Panc1 (cell line): ENCODE results near the gene AKIRIN1. TPM values are rescaled to one million over a fixed set of nuclear protein-coding genes. Genes with fewer than 3 reads are reported as not detected.

Source experiments
- ATAC-seq: fragments of 200-7000 bp; cut with Tn5 transposase; 2 replicates; pipeline ENCODE4 v1.9.1; 2020; ENCODE audit warnings: mild to moderate bottlenecking, moderate library complexity
- BruUV-seq: library from RNA; stranded (reverse); fragments of 400-500 nt; replicated peaks from 2 replicates; lab custom pipeline; 2021; lab: Mats Ljungman, UMichigan
- CTCF ChIA-PET: fragments of 300-600 bp; sonication (Branson Sonifier 250); formaldehyde crosslinking; loops from one replicate; lab custom pipeline; 2022; ENCODE audit warnings: antibody characterized with exemption; lab: Charles Lee
- POLR2A ChIA-PET: fragments of 300-600 bp; sonication (Branson Sonifier 250); formaldehyde crosslinking; loops from one replicate; lab custom pipeline; 2022; ENCODE audit warnings: antibody characterized with exemption; lab: Charles Lee
- DNase-seq: peaks from one replicate; pipeline ENCODE4 v3.0.0-alpha.2; 2010; ENCODE audit warnings: low read depth, low spot score
- H3K27ac ChIP-seq: 2 replicates; pipeline ENCODE4 v1.5.1; 2011; ENCODE audit warnings: mild to moderate bottlenecking, low read length, inconsistent platforms
- H3K27me3 ChIP-seq: fragments of 200-500 bp; sonication (Bioruptor generic); 2 replicates; pipeline ENCODE4 v1.6.0; 2014; ENCODE audit warnings: low read length, inconsistent platforms; ENCODE audit not compliant: control insufficient read depth, insufficient read depth
- H3K36me3 ChIP-seq: fragments of 200-500 bp; sonication (Bioruptor generic); 2 replicates; pipeline ENCODE4 v1.5.1; 2014; ENCODE audit warnings: inconsistent platforms, mild to moderate bottlenecking, low read length, moderate library complexity; ENCODE audit not compliant: control insufficient read depth, insufficient read depth
- H3K4me1 ChIP-seq: 2 replicates; pipeline ENCODE4 v1.5.1; 2011; ENCODE audit warnings: inconsistent platforms, mild to moderate bottlenecking, low read length, moderate library complexity; ENCODE audit not compliant: control insufficient read depth, insufficient read depth
- H3K4me3 ChIP-seq, 2 experiments: 2 replicates each; pipeline ENCODE4 v1.5.1; 2011 to 2012; ENCODE audit warnings: low read depth in 2 of 2, low read length in 2 of 2, mild to moderate bottlenecking in 2 of 2, inconsistent platforms in 1 of 2, moderate library complexity in 1 of 2
- H3K9me3 ChIP-seq: fragments of 200-500 bp; sonication (Bioruptor generic); 2 replicates; pipeline ENCODE4 v1.5.1; 2014; ENCODE audit warnings: low read depth, mild to moderate bottlenecking, inconsistent platforms, low read length, moderate library complexity; ENCODE audit not compliant: control insufficient read depth, insufficient read depth
- CTCF ChIP-seq: fragments of 450-650 bp; IDR thresholded peaks from 2 replicates; pipeline ENCODE4 v1.5.1; 2017; ENCODE audit warnings: mild to moderate bottlenecking
- POLR2AphosphoS5 ChIP-seq: IDR thresholded peaks from 2 replicates; pipeline ENCODE4 v1.6.1; 2012; ENCODE audit warnings: mild to moderate bottlenecking, low read depth, low read length, moderate library complexity
- REST ChIP-seq, 2 experiments: IDR thresholded peaks; 2 replicates each; pipeline ENCODE4 v1.6.1; 2011 to 2012; ENCODE audit warnings: low read depth in 2 of 2, control low read depth in 1 of 2, low read length in 1 of 2, mild to moderate bottlenecking in 1 of 2, moderate library complexity in 1 of 2; ENCODE audit not compliant: insufficient read depth in 1 of 2
- SIN3A ChIP-seq: IDR thresholded peaks from 2 replicates; pipeline ENCODE4 v1.6.1; 2012; ENCODE audit warnings: low read depth, mild to moderate bottlenecking, low read length, moderate library complexity, borderline replicate concordance; ENCODE audit not compliant: insufficient read depth
- TCF7L2 ChIP-seq: IDR thresholded peaks from 2 replicates; pipeline ENCODE4 v1.6.1; 2011; ENCODE audit warnings: mild to moderate bottlenecking, low read depth, low read length, inconsistent platforms
- in situ Hi-C: cut with HindIII; loops from 2 replicates; pipeline ENCODE4 v1.10.0; 2016; ENCODE audit warnings: low sequenced_read_pairs, low pct_unique_long_range_greater_than_20kb
- intact Hi-C: fragments of 100-400 bp; cut with micrococcal nuclease; formaldehyde crosslinking; loops from one replicate; pipeline ENCODE4 v1.10.0; 2022; ENCODE audit not compliant: unreplicated experiment
- total RNA-seq: library from RNA; stranded (reverse); gene quantifications from one replicate; pipeline ENCODE4 v1.2.1, GENCODE V29; 2021; ENCODE audit not compliant: unreplicated experiment

The AKIRIN1 gene
- total RNA-seq, 1 experiment from 2014 or later, result 116 TPM

- Histone ChIP-seq H3K4me1 (no peaks in the 10 kb centered on the region), H3K27me3 (no peaks in the 10 kb centered on the region), H3K4me3 (no peak overlapping the region), H3K27ac (no peak overlapping the region), H3K9me3 (no peaks in the 10 kb centered on the region), H3K36me3 (no peaks in the 10 kb centered on the region)
- intact Hi-C loops (no loop called here), in situ Hi-C loops (no loop called here)
- DNase-seq (no peak), ATAC-seq (peak; percentile 37)
- BruUV-seq, result no TSS peak
- POLR2A ChIA-PET, result no interaction called here
- TF ChIP-seq SIN3A (no peak), TCF7L2 (no peak), POLR2AphosphoS5 (no peak), REST (IDR thresholded peaks at IDR 0.05; ENCODE audit: insufficient read depth in 1 of 2, low read depth in 2 of 2, low read length in 1 of 2) (no peak), CTCF (no peak)
- CTCF ChIA-PET, result no interaction called here
These were observed 54.2 kb downstream of the AKIRIN1 start for GRCh38 chr1:39045231-39045630.

- no TSS peak for BruUV-seq
- ATAC-seq (no peak), DNase-seq (no peak)
- in situ Hi-C loops (no loop called here), intact Hi-C loops (no loop called here)
- Histone ChIP-seq H3K9me3 (no peaks in the 10 kb centered on the region), H3K36me3 (no peaks in the 10 kb centered on the region), H3K4me1 (no peaks in the 10 kb centered on the region), H3K27ac (no peak overlapping the region), H3K4me3 (no peak overlapping the region), H3K27me3 (no peaks in the 10 kb centered on the region)
- ChIA-PET POLR2A (no interaction called here), CTCF (no interaction called here)
- TF ChIP-seq SIN3A (no peak), CTCF (no peak), REST (IDR thresholded peaks at IDR 0.05; ENCODE audit: insufficient read depth in 1 of 2, low read depth in 2 of 2, low read length in 1 of 2) (no peak), POLR2AphosphoS5 (no peak), TCF7L2 (no peak)
These were observed 55.6 kb downstream of the AKIRIN1 start for GRCh38 chr1:39046613-39047210.
